ENCODE measurements around the gene ROPN1.

ROPN1 gene

DNA sequence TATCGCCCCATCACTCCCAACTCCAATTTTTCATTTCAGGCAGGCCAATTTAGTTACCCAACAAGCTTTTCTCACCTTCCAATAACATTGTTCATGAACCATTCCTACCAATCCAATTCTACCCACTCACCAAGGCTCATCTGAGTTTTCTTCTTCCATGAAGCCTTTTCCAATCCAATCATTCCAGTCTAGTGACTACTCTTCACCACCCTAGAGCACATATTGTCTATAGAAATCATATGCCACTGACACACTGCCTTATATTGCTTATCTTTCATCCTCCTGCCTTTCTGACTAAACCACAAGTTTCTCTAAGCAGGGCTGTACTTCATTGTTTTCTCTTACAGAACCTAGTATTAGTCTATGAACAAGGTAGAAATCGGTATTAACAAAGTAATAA is 42.3 kb downstream of the ROPN1 start:
- DNase-seq (no peak), ATAC-seq (no peak)

DNA sequence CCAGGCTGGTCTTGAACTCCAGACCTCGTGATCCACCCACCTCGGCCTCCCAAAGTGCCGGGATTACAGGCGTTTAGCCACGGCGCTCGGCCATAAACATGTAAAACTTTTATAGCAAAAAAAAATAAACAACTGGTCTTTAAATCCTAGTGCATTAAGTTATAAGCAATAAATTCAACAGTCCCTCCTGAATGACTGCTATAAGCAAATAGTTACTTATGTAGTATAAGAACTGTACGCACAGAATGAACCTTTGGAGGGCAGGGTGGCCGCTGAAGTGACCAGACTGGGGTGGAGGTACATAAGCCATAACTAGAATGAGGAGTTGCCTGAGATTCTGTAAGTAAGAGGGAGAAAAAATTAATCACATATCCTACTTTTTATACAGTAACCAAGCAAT is 43.5 kb downstream of the ROPN1 start:
- ATAC-seq (no peak), DNase-seq (no peak)

DNA sequence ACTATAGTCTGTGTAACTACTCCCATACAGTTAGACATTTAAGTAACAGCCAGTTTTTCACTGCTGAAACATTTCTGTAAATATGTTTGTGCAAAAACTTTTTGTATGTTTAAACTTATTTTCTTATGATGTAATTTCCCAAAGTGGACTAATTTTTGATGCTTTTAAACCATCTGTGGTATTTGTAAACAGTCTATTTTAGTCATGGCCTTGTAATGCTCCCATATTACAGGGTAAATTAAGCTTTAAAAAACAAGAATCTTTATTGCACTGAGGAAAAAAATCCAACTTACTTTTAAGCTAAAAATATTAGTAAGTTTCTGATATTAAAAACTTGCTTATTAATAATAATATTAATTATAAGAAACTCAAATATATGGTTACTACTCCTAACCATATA is 44.4 kb downstream of the ROPN1 start:
- ATAC-seq (no peak), DNase-seq (no peak)

DNA sequence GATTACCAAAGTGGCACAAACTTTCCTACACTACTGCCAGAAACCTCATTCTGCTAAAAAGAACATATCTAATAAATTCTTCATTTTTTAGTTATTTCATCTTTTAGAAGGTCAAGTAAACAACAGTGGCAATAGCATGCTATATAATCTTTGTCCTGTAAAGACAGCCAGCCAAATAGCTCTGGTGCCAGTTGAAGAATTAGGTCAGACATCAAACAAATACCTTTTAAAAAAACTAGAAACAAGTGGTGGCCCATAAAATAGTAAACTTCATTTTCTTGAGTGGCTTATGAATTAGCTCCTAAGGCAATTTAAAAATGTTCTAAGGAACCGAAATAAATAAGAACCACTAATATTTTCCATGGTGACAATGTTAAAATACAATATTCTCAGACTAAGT is 50.4 kb downstream of the ROPN1 start:
- ATAC-seq (no peak), DNase-seq (no peak)

DNA sequence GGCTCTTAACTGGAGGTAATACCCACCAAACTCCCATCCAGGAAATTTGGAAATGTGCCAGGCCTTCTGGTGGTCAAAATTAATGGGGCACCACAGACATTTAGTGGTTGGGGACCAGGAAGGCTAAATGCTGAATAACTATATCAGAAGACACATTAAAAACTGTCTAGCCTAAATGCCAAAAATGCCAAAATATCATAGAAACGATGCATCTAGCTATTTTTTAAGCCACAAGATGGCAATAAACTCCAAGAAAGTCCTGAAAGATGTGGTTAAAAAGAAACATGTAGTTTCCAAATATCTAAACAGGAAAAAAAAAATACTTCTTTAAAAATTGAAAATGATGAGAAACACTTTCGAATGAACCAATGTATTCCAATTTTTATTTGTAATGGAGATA is 50.8 kb downstream of the ROPN1 start:
- ATAC-seq = no peak
- no peak for DNase-seq

DNA sequence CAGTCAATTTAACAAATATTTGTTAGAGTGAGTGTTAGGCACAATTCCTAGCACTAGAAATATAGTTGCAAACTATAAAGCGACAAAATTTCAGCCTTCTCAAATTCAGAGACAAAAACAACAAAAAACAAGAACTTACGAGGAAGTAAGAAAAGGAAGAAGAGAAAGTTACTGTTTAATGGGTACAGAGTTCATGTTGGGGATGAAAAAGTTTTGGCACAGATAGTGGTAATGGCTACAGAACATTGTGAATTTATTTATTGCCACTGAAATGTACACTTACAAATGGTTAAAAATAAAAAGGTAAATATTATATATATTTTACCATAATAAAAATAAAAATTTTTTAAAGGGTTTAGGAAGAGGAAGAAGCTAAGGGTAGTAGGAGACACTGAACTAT is 52.2 kb downstream of the ROPN1 start:
- ATAC-seq (no peak), DNase-seq (no peak)

DNA sequence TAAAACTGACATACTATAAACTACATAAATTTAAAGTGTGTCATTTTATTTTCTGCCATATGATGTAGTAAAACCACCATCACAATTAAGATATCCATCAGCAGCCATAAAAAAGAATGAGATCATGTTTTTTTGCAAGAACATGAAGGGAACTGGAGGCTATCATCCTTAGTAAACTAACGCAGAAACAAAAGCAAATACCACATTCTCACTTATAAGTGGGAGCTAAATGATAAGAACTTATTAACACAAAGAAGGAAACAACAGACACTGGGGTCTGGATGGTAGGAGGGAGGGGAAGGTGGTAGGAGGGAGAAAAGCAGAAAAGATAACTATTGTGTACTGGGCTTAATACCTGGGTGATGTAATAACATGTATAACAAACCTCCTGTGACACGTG is 55.5 kb downstream of the ROPN1 start:
- ATAC-seq (no peak), DNase-seq (no peak)

DNA sequence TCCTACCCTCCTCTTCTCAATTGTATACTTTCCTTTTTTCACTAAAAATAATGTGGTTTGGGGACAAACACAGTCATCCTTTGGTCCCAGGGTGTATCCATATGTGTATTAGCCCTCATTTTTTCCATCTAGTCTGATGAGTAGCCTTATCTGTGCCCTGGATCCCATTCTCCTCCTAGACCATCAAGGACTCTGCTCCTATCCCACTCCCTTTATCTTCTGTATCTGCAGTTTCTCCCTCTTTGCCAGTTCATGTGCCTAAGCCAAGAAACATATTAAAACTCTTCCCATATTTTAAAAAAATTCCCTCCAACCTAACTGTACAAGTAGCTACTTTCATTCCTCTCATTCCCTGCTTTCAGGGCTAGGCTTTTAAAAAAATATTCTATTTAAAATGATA is 56.1 kb downstream of the ROPN1 start:
- DNase-seq (no peak), ATAC-seq (no peak)

DNA sequence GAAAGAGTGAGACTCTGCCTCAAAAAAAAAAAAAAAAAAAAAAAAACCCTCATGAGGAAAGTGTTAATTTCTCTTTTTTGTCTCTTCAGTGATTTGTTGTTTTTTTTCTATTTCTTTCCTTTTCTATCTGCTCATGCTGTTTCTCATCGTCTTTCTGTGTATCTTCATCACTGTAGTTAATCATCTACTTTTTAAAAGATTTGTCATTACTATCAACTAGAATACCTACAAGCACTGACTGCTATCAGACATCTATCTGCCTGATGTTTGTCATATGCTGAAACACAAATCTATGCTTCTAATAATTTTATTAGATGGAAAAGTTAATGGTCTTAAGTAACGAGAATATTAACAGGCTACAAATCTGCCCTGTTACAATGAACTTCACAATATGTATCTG is 57.7 kb downstream of the ROPN1 start:
- DNase-seq = no peak
- no peak for ATAC-seq

DNA sequence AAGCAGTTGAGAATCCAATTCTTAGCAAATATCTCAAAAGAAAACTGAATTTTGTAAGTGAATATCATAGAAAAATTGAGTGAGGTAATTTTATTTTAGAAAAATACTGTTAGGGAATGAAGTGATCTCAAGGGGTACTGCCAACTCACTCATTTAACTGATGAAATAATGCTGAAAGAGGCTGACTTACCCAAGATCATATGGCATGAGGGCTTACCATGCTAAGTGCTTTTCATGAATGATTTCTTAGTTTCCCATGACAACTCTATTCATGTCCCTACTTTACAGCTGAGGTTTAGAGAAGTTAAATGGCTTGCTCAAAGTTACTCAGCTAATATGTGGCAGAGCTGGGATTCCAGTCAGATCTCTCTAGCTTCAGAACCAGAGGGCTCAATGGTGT is 61.5 kb downstream of the ROPN1 start:
- no peak for DNase-seq
- ATAC-seq = no peak

DNA sequence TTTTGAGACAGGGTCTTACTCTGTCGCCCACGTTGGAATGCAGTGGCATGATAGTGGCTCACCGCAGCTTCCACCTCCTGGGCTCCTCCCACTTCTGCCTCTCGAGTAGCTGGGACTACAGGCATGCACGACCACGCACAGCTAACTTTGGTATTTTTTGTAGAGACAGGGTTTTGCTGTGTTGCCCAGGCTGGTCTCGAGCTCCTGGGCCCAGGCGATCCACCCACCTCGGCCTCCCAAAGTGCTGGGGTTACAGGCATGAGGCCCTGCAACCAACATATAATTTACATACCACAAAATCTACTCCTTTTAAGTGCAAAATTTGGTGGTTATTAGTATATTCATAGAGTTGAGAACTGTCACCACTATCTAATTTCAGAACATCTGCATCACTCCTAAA is 62.6 kb downstream of the ROPN1 start:
- ATAC-seq = no peak
- DNase-seq = no peak

DNA sequence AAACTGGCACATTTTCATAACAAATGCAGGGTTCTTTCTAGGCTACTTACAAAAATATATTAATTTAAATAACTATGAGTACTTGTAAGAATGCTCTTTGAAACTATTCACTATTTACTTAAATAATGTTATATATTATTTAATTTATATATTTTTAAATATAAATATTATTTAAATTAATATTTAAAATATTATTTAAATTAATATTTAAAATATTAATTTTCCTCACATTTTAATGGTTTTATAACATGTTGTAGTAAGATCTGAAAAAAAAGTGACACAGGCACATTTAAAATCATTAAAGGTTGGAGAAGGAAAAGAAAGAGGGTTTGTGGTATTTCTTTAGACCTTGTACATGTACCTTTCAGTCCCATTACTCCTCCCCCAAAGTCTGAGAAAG is 65.5 kb downstream of the ROPN1 start:
- DNase-seq (no peak), ATAC-seq (no peak)

DNA sequence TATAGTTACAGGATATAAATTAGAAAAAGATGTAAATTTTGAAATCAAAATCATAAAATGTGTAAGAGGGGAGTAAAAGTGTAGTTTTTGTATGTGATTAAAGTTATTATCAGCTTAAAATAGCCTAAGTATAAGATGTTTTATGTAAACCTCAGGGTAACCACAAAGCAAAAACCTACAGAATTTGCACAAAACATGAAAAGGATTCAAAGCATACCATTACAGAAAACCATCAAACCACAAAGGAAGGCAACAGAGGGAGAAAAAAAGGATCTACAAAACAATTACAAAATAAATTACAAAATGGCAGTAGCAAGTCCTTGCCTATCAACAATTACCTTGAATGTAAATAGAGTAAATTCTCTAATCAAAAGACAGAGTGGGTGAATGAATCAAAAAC is 71.1 kb downstream of the ROPN1 start:
- no peak for DNase-seq
- ATAC-seq = no peak

DNA sequence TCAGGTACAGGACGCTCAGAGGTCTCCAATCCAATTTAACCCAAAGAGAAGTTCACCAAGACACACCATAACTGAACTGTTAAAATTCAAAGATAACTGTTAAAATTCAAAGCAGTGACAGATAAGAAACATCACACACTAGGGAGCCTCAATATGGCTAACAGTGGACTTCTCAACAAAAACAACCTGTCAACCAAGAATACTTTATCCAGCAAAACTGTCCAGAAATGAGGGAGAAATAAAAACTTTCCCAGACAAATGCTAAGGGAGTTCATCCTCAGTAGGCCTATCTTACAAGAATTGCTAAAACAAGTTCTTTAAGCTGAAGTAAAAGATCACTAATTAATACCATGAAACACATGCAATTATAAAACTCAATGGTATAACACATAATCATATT is 71.5 kb downstream of the ROPN1 start:
- DNase-seq (no peak), ATAC-seq (no peak)

DNA sequence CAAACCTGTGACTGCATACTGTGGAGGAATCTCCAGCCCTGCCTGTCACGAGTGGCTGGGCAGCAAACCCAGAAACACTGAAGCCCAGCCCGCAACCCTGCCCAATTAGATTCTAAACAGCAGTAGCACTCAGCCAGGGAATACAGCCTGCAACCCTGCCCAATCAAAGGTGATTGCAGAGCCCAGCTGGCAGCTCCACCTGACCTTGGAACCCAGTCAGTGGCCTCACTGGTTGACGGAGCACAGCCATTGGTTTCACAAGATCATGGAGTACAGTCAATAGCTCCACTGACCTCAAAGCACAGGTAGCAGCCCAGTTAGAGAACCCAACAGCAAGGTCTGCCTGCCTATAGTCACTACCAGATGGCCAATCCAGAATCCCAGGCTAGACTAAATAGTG is 72.6 kb downstream of the ROPN1 start:
- no peak for ATAC-seq
- DNase-seq = no peak
